ENCODE results near the gene GPR183. TPM values are rescaled to one million over a fixed set of nuclear protein-coding genes. Genes with fewer than 3 reads are reported as not detected.

Gene GPR183
- total RNA-seq, 1 donor from 2014 or later, result 0.19 TPM

DNA sequence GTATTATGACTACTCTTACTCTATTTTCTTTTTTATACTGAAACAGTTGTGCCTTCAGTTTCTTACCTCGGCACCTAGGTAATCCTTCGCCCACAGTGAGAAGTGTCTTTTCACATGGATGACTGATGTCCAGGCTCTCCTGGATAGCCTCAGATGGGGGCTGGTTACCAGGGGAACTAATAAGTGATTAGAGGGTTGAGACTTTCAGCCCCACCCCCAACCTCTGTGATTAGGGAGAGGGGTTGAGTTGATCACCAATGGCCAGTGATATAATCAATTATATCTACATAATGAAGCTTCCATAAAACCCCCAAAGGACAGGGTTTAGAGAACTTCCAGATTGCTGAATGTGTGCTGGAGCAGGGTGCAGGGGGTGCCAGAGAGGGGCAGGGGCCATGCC is 43.0 kb upstream of the GPR183 start:
- DNase-seq (ENCODE audit: extremely low spot score, unreplicated experiment), result no peak
- peaks cover 29% of the 10 kb centered on the region for H3K36me3 Mint-ChIP-seq (ENCODE audit: unreplicated experiment)
- H3K27ac Mint-ChIP-seq (ENCODE audit: unreplicated experiment), result no peak overlapping the region
- no peak overlapping the region for H3K4me3 Mint-ChIP-seq (ENCODE audit: unreplicated experiment)
- peaks cover 5% of the 10 kb centered on the region for H3K4me1 Mint-ChIP-seq (ENCODE audit: unreplicated experiment)
- TF ChIP-seq, protein P1, sequence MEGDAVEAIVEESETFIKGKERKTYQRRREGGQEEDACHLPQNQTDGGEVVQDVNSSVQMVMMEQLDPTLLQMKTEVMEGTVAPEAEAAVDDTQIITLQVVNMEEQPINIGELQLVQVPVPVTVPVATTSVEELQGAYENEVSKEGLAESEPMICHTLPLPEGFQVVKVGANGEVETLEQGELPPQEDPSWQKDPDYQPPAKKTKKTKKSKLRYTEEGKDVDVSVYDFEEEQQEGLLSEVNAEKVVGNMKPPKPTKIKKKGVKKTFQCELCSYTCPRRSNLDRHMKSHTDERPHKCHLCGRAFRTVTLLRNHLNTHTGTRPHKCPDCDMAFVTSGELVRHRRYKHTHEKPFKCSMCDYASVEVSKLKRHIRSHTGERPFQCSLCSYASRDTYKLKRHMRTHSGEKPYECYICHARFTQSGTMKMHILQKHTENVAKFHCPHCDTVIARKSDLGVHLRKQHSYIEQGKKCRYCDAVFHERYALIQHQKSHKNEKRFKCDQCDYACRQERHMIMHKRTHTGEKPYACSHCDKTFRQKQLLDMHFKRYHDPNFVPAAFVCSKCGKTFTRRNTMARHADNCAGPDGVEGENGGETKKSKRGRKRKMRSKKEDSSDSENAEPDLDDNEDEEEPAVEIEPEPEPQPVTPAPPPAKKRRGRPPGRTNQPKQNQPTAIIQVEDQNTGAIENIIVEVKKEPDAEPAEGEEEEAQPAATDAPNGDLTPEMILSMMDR (IDR thresholded peaks at IDR 0.05), result no peak
- H3K27me3 Mint-ChIP-seq (ENCODE audit: unreplicated experiment), result no peaks in the 10 kb centered on the region
- no peaks in the 10 kb centered on the region for H3K9me3 Mint-ChIP-seq (ENCODE audit: unreplicated experiment)

DNA sequence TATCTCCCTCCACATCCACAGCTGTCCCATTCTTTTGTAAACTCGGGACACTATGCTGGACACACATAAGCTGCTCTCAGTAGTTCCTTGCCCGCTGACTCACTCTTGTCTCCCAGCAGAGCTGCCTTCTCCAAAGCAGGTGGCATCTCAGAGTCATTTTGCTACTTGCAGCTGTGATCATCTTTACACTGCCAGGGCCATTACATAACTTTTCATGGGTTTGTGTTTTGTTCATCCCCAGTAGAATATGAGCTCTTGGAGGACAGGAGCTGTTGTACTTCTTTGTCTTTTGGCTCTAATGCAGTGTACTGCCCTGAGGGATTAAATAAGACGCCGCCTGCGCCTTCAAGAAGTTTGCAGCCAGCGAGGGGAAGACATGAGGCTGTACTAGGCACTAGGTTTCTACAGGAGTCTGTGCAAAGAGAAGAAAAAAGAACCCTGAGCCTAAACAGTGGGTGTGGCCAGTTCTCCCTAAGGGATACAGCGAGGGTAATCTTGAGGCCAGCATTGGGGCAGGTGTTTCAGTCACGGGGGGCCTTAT is 40.8 kb upstream of the GPR183 start:
- no peak for DNase-seq (ENCODE audit: extremely low spot score, unreplicated experiment)
- H3K9me3 Mint-ChIP-seq (ENCODE audit: unreplicated experiment), result no peaks in the 10 kb centered on the region
- H3K4me1 Mint-ChIP-seq (ENCODE audit: unreplicated experiment), result no peaks in the 10 kb centered on the region
- no peaks in the 10 kb centered on the region for H3K27me3 Mint-ChIP-seq (ENCODE audit: unreplicated experiment)
- TF ChIP-seq, protein P1 (IDR thresholded peaks at IDR 0.05), result no peak
- H3K27ac Mint-ChIP-seq (ENCODE audit: unreplicated experiment), result no peak overlapping the region
- H3K36me3 Mint-ChIP-seq (ENCODE audit: unreplicated experiment), result peaks cover 39% of the 10 kb centered on the region
- no peak overlapping the region for H3K4me3 Mint-ChIP-seq (ENCODE audit: unreplicated experiment)

DNA sequence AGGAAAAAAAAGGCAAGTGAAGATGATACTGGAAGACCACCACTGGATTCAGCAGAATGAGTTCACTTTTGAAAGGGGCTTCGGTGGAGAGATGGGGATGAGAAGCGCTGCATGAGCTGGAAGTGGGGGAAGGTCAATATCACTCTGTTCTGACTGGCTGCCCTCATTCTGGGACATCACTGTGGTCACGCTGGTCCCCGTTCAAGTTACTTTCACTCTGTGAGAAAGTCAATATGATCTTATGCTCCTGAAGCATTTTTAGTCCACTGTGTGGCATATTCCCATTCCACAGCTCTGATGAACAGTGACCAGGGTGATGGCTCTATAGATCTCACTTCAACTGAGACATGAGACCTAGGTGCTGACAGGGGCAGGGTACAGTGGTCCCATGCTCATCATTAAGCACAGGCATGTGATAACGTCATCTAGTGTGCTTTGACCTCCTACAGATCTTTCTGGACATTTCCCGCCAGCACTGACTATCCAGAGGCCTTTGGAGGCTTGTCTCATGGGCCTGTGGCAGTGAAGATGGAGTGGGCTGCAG is 40.2 kb upstream of the GPR183 start:
- Mint-ChIP-seq H3K27ac (ENCODE audit: unreplicated experiment) (no peak overlapping the region), H3K4me1 (ENCODE audit: unreplicated experiment) (no peaks in the 10 kb centered on the region), H3K27me3 (ENCODE audit: unreplicated experiment) (no peaks in the 10 kb centered on the region), H3K36me3 (ENCODE audit: unreplicated experiment) (peaks cover 40% of the 10 kb centered on the region), H3K9me3 (ENCODE audit: unreplicated experiment) (no peaks in the 10 kb centered on the region), H3K4me3 (ENCODE audit: unreplicated experiment) (no peak overlapping the region)
- no peak for DNase-seq (ENCODE audit: extremely low spot score, unreplicated experiment)
- TF ChIP-seq, protein P1 (IDR thresholded peaks at IDR 0.05), result no peak

DNA sequence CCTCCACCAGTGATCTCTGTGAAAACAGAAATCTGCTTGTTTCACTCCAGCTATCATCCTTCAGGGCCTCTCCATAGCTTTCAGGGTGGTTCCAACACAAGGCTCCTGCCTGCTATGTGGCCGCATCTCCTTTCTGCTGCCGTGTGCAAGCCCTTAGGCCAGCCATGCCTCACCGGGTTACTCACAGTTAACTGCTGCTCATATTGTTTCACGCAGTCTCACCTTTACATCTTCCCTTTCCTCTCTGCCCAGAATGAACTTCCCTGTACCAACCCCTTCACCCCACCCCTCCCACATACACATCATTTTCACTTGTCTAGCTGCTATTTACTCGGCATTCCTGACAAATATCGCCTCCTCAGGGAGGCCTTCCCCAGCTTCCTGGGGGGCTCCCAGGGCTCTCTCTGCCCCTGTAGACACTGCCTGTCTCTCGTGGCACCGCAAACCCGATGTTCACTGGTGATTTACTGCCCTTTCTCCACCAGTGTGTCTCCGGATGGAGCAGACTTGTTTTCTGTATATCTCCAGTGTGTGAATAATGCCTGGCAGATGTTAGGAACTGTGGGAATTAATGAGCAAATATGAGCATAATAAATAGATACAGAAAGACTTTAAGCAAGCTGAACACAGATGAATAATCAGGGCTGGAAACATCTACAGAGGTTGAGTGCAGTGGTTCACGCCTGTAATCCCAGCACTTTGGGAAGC is 39.3 kb upstream of the GPR183 start:
- TF ChIP-seq, protein P1 (IDR thresholded peaks at IDR 0.05), result no peak

DNA sequence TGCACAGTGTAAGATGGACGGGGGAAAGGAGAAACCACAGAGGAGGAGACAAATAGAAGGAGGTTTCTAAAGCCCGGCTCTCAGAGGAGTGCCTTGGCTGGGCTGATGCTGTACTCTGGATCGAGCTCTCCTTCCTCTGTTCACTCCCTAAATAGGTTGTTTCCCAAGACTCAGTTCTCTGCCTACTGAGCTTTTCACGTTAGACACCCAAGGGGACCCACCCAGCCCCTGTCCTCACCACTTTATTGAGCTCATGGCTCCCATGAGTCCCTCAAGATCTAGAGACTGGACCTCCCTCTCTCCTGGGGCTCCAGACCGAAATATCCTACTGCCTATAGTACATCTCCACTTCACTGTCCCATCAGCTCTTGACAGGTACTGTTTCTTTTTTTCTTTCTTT is 38.1 kb upstream of the GPR183 start:
- Mint-ChIP-seq H3K27me3 (ENCODE audit: unreplicated experiment) (no peaks in the 10 kb centered on the region), H3K27ac (ENCODE audit: unreplicated experiment) (no peak overlapping the region), H3K36me3 (ENCODE audit: unreplicated experiment) (peaks cover 57% of the 10 kb centered on the region), H3K9me3 (ENCODE audit: unreplicated experiment) (no peaks in the 10 kb centered on the region), H3K4me1 (ENCODE audit: unreplicated experiment) (no peaks in the 10 kb centered on the region), H3K4me3 (ENCODE audit: unreplicated experiment) (no peak overlapping the region)
- DNase-seq (ENCODE audit: extremely low spot score, unreplicated experiment), result no peak
- TF ChIP-seq, protein P1 (IDR thresholded peaks at IDR 0.05), result no peak

More for the DNA sequence above, 39.3 kb upstream of the GPR183 start:
- Mint-ChIP-seq H3K36me3 (ENCODE audit: unreplicated experiment) (peaks cover 46% of the 10 kb centered on the region), H3K9me3 (ENCODE audit: unreplicated experiment) (no peaks in the 10 kb centered on the region), H3K27me3 (ENCODE audit: unreplicated experiment) (no peaks in the 10 kb centered on the region), H3K4me1 (ENCODE audit: unreplicated experiment) (no peaks in the 10 kb centered on the region), H3K27ac (ENCODE audit: unreplicated experiment) (no peak overlapping the region), H3K4me3 (ENCODE audit: unreplicated experiment) (no peak overlapping the region)
- DNase-seq (ENCODE audit: extremely low spot score, unreplicated experiment), result no peak
